Kidney epithelial cell (primary cell): ENCODE measurements around the gene DYNC1I1. TPM values are rescaled to one million over a fixed set of nuclear protein-coding genes. Genes with fewer than 3 reads are reported as not detected.

ENCODE experiments used
- DNase-seq: peaks from one replicate; pipeline ENCODE4 v3.0.0-alpha.2; 2010; ENCODE audit warnings: low read depth
- H3K27me3 ChIP-seq: 2 replicates; pipeline ENCODE4 v1.6.0; 2011; ENCODE audit warnings: low read length; ENCODE audit not compliant: control insufficient read depth, insufficient read depth
- H3K36me3 ChIP-seq: 2 replicates; pipeline ENCODE4 v1.5.1; 2011; ENCODE audit warnings: low read length; ENCODE audit not compliant: control insufficient read depth, insufficient read depth
- H3K4me3 ChIP-seq: 2 replicates; pipeline ENCODE4 v1.5.1; 2011; ENCODE audit warnings: low read depth, mild to moderate bottlenecking, control low read depth, low read length
- total RNA-seq: library from RNA; depleted of rRNA; stranded (reverse); fragments of >200 nt; gene quantifications from 2 replicates; pipeline ENCODE4 v1.2.3, GENCODE V29; 2015
- TF ChIP-seq, protein P1 (sequence below): IDR thresholded peaks from 2 replicates; pipeline ENCODE4 v1.5.1; 2011; ENCODE audit warnings: mild to moderate bottlenecking, moderate library complexity, low read length, control low read depth, inconsistent platforms; ENCODE audit not compliant: insufficient read depth, poor library complexity, severe bottlenecking

The DYNC1I1 gene
- total RNA-seq, 1 donor from 2014 or later, result 0.08 TPM

DNA sequence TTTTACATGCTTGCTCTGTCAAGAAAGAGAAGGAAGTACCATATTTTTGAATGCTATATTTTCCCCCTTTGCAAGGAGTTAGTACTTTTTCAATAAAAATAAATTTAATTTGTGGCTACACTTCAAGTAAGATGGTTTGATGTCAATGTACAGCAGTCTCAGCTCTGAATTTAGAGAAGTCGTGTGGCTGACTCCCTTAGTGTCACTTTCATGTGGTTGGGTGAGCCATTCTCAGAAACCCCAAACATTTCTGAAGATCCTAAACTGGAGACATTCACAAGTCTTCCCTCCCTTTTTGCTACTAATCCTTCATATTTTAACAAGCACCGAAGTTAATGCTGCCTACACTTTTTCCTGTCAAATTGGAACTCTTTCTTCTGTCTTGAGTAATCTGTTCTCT is 244.4 kb downstream of the DYNC1I1 start:
- no peaks in the 10 kb centered on the region for H3K27me3 ChIP-seq
- no peaks in the 10 kb centered on the region for H3K36me3 ChIP-seq
- H3K4me3 ChIP-seq, result no peak overlapping the region
- TF ChIP-seq, protein P1, sequence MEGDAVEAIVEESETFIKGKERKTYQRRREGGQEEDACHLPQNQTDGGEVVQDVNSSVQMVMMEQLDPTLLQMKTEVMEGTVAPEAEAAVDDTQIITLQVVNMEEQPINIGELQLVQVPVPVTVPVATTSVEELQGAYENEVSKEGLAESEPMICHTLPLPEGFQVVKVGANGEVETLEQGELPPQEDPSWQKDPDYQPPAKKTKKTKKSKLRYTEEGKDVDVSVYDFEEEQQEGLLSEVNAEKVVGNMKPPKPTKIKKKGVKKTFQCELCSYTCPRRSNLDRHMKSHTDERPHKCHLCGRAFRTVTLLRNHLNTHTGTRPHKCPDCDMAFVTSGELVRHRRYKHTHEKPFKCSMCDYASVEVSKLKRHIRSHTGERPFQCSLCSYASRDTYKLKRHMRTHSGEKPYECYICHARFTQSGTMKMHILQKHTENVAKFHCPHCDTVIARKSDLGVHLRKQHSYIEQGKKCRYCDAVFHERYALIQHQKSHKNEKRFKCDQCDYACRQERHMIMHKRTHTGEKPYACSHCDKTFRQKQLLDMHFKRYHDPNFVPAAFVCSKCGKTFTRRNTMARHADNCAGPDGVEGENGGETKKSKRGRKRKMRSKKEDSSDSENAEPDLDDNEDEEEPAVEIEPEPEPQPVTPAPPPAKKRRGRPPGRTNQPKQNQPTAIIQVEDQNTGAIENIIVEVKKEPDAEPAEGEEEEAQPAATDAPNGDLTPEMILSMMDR, result no peak
- no peak for DNase-seq

DNA sequence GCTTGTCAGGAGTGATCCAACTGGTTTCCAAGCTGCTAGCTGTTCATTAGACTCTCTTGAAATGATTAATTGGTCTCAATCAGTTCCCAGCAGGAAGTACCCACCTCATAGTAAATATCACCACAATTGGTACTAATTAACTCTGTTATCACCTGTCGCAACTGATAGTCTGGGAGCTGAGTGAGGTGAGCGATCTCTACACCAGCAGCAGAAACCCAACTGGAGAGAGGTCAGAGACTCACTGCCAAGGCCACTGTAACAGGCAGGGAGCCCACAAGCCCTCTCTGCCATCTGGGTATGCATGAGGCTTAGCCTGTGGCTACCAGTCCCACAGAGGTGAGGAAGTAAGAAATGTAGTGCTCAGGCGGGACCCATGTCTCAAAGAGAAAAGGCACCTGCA is 245.5 kb downstream of the DYNC1I1 start:
- no peak for DNase-seq
- H3K4me3 ChIP-seq, result no peak overlapping the region

DNA sequence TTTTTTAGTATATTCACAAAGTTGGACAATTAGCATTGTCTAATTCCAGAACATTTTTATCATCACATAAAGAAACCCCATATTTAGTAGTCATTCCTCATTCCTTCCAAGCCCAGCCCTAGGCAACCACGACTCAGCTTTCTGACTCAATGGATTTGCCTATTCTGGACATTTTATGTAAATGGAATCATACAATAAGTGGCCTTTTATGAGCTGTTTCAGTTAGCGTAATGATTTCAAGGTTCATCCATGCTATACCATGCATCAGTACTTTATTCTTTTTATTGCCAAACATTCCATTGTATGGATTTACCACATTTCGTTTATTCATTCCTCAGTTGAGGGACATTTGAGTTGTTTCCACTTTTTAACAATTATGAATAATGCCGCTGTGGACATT is 249.2 kb downstream of the DYNC1I1 start:
- no peak overlapping the region for H3K4me3 ChIP-seq
- TF ChIP-seq, protein P1, result no peak
- no peaks in the 10 kb centered on the region for H3K27me3 ChIP-seq
- H3K36me3 ChIP-seq, result no peaks in the 10 kb centered on the region
- DNase-seq, result no peak

More for the DNA sequence above, 245.5 kb downstream of the DYNC1I1 start:
- Histone ChIP-seq H3K27me3 (no peaks in the 10 kb centered on the region), H3K36me3 (no peaks in the 10 kb centered on the region)
- TF ChIP-seq, protein P1, result no peak

DNA sequence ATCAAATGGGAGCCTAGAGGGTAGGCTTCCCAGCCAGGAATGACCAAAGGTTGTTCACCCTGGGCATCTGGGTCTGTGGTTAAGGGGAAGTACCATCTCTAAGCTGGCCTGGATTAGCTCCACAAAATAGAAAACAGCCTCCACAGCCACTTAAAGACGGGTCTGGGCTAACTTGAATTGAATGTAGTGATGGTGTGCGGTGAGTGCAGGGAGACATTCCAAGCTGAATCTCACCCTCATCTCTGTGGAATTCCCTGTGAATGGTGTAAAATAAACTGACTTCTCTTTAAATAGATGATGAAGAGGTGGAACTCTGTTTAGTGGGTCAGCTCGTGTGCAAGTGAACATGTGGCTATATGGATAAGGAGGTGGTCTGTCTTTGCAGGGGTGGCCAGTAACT is 251.0 kb downstream of the DYNC1I1 start:
- DNase-seq, result no peak
- Histone ChIP-seq H3K27me3 (no peaks in the 10 kb centered on the region), H3K4me3 (no peak overlapping the region), H3K36me3 (no peaks in the 10 kb centered on the region)
- TF ChIP-seq, protein P1, result no peak

DNA sequence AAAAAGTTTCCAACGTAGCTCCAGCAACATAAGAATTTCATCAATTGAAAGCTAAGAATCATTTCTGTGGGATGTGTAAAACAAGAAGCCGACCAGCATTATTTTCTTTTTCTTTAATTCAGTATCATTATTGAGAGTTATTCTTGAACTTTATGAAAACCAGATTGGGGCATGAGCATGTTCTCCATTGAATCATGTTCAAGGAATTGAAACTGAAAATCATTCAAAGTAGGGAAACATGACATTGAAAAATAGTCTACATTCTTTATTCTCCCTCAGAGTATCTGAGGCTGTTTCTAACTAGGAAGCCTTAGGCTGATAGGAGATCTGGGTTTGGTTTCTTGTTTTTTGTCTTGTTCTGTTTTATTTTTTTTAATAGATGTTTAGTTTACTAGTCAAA is 253.7 kb downstream of the DYNC1I1 start:
- Histone ChIP-seq H3K36me3 (no peaks in the 10 kb centered on the region), H3K4me3 (no peak overlapping the region), H3K27me3 (no peaks in the 10 kb centered on the region)
- TF ChIP-seq, protein P1, result no peak
- DNase-seq, result no peak

DNA sequence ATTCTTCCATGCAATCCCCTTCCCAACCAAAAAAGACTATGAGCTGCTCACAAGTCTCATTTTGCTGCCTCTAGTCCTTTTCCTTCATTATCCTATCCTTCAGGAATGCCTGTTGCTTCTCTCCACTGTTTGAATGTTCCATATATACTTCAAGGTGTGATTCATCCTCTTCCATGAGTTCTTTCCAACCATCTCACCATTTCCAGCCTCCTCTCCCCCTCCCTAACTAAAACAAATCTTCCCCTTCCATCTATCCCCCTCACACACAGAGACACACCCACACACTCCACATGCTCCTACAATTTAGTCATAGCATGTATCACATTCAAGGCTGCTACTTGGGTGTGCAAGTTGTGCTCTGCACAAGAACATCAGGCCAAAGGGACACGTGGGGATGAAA is 254.3 kb downstream of the DYNC1I1 start:
- TF ChIP-seq, protein P1, result no peak
- no peaks in the 10 kb centered on the region for H3K36me3 ChIP-seq
- H3K27me3 ChIP-seq, result no peaks in the 10 kb centered on the region
- DNase-seq, result no peak
- H3K4me3 ChIP-seq, result no peak overlapping the region
